Right lobe of liver (tissue), 6 donors: ENCODE measurements around the gene SLC35A3. TPM values are rescaled to one million over a fixed set of nuclear protein-coding genes. Genes with fewer than 3 reads are reported as not detected.
A peak's percentile ranks its signal among the peaks of the same experiment; 100 is the strongest.

Experiments
- ATAC-seq, 4 donors: fragments of 200-7000 bp; cut with Tn5 transposase; one replicate each; pipeline ENCODE4 v1.9.1; 2020; ENCODE audit warnings: mild to moderate bottlenecking in 4 of 4, moderate library complexity in 4 of 4
- DNase-seq, 3 donors: peaks; one replicate each; pipeline ENCODE4 v3.0.0-alpha.2; 2020
- H3K27ac ChIP-seq, 3 donors: fragments of 200-600 bp; one replicate each; pipeline ENCODE4 v1.8.0; 2022
- H3K27me3 ChIP-seq, 2 donors: fragments of 200-600 bp; one replicate each; pipeline ENCODE4 v1.8.0; 2022
- H3K36me3 ChIP-seq, 4 donors: fragments of 200-600 bp; sonication (generic) in 1 of 4; one replicate each; pipeline versions ENCODE4 v1.5.1 to v1.8.0; 2017 to 2022; ENCODE audit warnings: control low read depth in 1 of 4
- H3K4me1 ChIP-seq, 4 donors: fragments of 200-600 bp; sonication (generic) in 1 of 4; one replicate each; pipeline versions ENCODE4 v1.5.1 to v1.8.0; 2017 to 2022; ENCODE audit warnings: control low read depth in 1 of 4
- H3K4me3 ChIP-seq, 3 donors: fragments of 200-600 bp; one replicate each; pipeline ENCODE4 v1.8.0; 2022
- H3K9me3 ChIP-seq, 4 donors: fragments of 200-600 bp; sonication (generic) in 1 of 4; one replicate each; pipeline versions ENCODE4 v1.5.1 to v1.8.0; 2017 to 2022; ENCODE audit warnings: control low read depth in 1 of 4
- CTCF ChIP-seq, 4 donors: fragments of 200-600 bp in 3 of 4; fragments of 450-650 bp in 1 of 4; IDR thresholded peaks; one replicate each; pipeline versions ENCODE4 v1.5.1 to v1.8.0; 2016 to 2022; ENCODE audit warnings: antibody characterized with exemption in 4 of 4, mild to moderate bottlenecking in 2 of 4
- POLR2A ChIP-seq: fragments of 450-650 bp; IDR thresholded peaks from one replicate; pipeline ENCODE4 v1.6.1; 2017; ENCODE audit warnings: antibody characterized with exemption, mild to moderate bottlenecking
- WGBS: methylation state at CpG from one replicate; pipeline ENCODE4 v1.1.6; 2018; ENCODE audit warnings: low coverage, low lambda C conversion rate; ENCODE audit not compliant: insufficient coverage; ENCODE audit errors: missing lambda C conversion rate; 5-methylcytosine and 5-hydroxymethylcytosine counted together
- intact Hi-C, 2 donors: fragments of 100-400 bp; cut with DNase I; formaldehyde crosslinking; loops; one replicate each; pipeline versions ENCODE4 v1.11.2 to v1.14.1; 2022
- total RNA-seq, 6 experiments: library from RNA; depleted of rRNA in 2 of 6; stranded (reverse); fragments of >200 nt in 2 of 6; fragmentation: NEBNext Ultra II Directional in 3 of 6; extraction: Animal tissue kit (Norgen Biotek cat#: 25700) in 3 of 6; gene quantifications; one replicate each; pipeline versions ENCODE4 v1.1.0 to v1.2.4, GENCODE V29; 2016 to 2023
- donor health status: DM: no; HTN: yes; CAD: no.
- donor health status: DM: no; HTN: no; CAD: no.
- donor health status: DM: no; HTN: no; CAD: no.
- donor health status: DM: no; HTN: yes; CAD: no.
- donor health status: DM: no; HTN: yes; CAD: no.

SLC35A3 gene
- total RNA-seq, 6 experiments from 2014 or later: 15.5 to 29.8 (median 23.8) TPM

- H3K4me1 ChIP-seq: peaks cover 0 to 15% (median 6%) of the 10 kb centered on the region in 4 donors
- no peaks in the 10 kb centered on the region for H3K9me3 ChIP-seq
- TF ChIP-seq CTCF (IDR thresholded peaks at IDR 0.05) (no peak), POLR2A (no peak)
- H3K27ac ChIP-seq: no peak overlapping the region
- no peaks in the 10 kb centered on the region for H3K36me3 ChIP-seq
- no peak overlapping the region for H3K4me3 ChIP-seq
- intact Hi-C loops: no loop called here
- ATAC-seq (peak in 1 of 4 donors; percentile 63), DNase-seq (no peak)
- H3K27me3 ChIP-seq: no peaks in the 10 kb centered on the region
Observed at GRCh38 chr1:99963041-99963795, 6.6 kb upstream of the SLC35A3 start.

- H3K36me3 ChIP-seq: no peaks in the 10 kb centered on the region
- peaks cover 0 to 27% (median 10%) of the 10 kb centered on the region in 4 donors for H3K4me1 ChIP-seq
- no peaks in the 10 kb centered on the region for H3K27me3 ChIP-seq
- intact Hi-C loops: no loop called here
- WGBS: 78% methylated on average over 3 of the region's 3 CpGs
- no peak overlapping the region for H3K27ac ChIP-seq
- H3K4me3 ChIP-seq: no peak overlapping the region
- no peak for ATAC-seq
- H3K9me3 ChIP-seq: no peaks in the 10 kb centered on the region
- TF ChIP-seq CTCF (IDR thresholded peaks at IDR 0.05): no peak
- no peak for TF ChIP-seq POLR2A
- no peak for DNase-seq
Observed at GRCh38 chr1:99964806-99965205, 5.0 kb upstream of the SLC35A3 start.

- WGBS: 22% methylated on average over 2 of the region's 2 CpGs
Observed at GRCh38 chr1:99965646-99966375, 4.0 kb upstream of the SLC35A3 start.

GRCh38 chr1:99968214-99968613 lies 1.6 kb upstream of the SLC35A3 start:
- ATAC-seq (no peak), DNase-seq (no peak)
- no peaks in the 10 kb centered on the region for H3K9me3 ChIP-seq
- 97% methylated on average over 4 of the region's 4 CpGs for WGBS
- H3K27ac ChIP-seq: no peak overlapping the region
- peaks cover 0 to 27% (median 13%) of the 10 kb centered on the region in 4 donors for H3K4me1 ChIP-seq
- no peaks in the 10 kb centered on the region for H3K36me3 ChIP-seq
- TF ChIP-seq CTCF (IDR thresholded peaks at IDR 0.05) (no peak), POLR2A (no peak)
- no peaks in the 10 kb centered on the region for H3K27me3 ChIP-seq
- H3K4me3 ChIP-seq: no peak overlapping the region
- intact Hi-C loops: no loop called here

More at GRCh38 chr1:99965646-99966375, 4.0 kb upstream of the SLC35A3 start:
- H3K9me3 ChIP-seq: no peaks in the 10 kb centered on the region
- DNase-seq: no peak
- H3K27me3 ChIP-seq: no peaks in the 10 kb centered on the region
- peak in 2 of 4 donors; percentile 11 to 44 for ATAC-seq
- H3K36me3 ChIP-seq: no peaks in the 10 kb centered on the region
- no peak overlapping the region for H3K27ac ChIP-seq
- intact Hi-C loops: no loop called here
- H3K4me1 ChIP-seq: peaks cover 0 to 27% (median 11%) of the 10 kb centered on the region in 4 donors
- TF ChIP-seq POLR2A (no peak), CTCF (IDR thresholded peaks at IDR 0.05) (no peak)
- no peak overlapping the region for H3K4me3 ChIP-seq
